ENCODE results near the gene NT5C3A. TPM values are rescaled to one million over a fixed set of nuclear protein-coding genes. Genes with fewer than 3 reads are reported as not detected.

NT5C3A gene
- total and polyA plus RNA-seq, 3 experiments from 2014 or later = 27.6 to 54.1 (median 31.5) TPM

Other genes starting within 250 kb of the NT5C3A start
- 10 to 100 TPM; 21.8 to 24.2 TPM for gene KBTBD2, start 171.0 kb downstream of the NT5C3A start, total RNA-seq
- 21.9 TPM for gene KBTBD2, start 171.0 kb downstream of the NT5C3A start, polyA plus RNA-seq
- gene FKBP9, start 105.3 kb downstream of the NT5C3A start, total RNA-seq = under 1 TPM; 0.29 to 0.31 TPM
- gene FKBP9, start 105.3 kb downstream of the NT5C3A start, polyA plus RNA-seq = not detected
- 10 to 100 TPM; 26.0 to 27.7 TPM for gene RP9, start 46.6 kb upstream of the NT5C3A start, total RNA-seq
- gene RP9, start 46.6 kb upstream of the NT5C3A start, polyA plus RNA-seq = 23.3 TPM
- 10 to 100 TPM; 10.0 to 11.1 TPM for gene BBS9, start 66.8 kb upstream of the NT5C3A start, total RNA-seq
- 14.6 TPM for gene BBS9, start 66.8 kb upstream of the NT5C3A start, polyA plus RNA-seq

All from CD8-positive, alpha-beta memory T cell (primary cell).